Measurements from ENCODE around the gene WWOX. TPM values are rescaled to one million over a fixed set of nuclear protein-coding genes. Genes with fewer than 3 reads are reported as not detected.

The WWOX gene
- total and polyA plus RNA-seq, 4 experiments from 2014 or later = 10.4 to 23.1 (median 17.5) TPM

- Histone ChIP-seq H3K4me3 (ENCODE audit: low read length in 2 of 2) (no peak overlapping the region), H3K36me3 (ENCODE audit: insufficient read depth, low read length) (no peaks in the 10 kb centered on the region), H3K9me3 (ENCODE audit: control insufficient read depth in 1 of 2, low read length in 2 of 2) (no peaks in the 10 kb centered on the region), H3K27ac (ENCODE audit: low read depth, low read length) (no peak overlapping the region), H3K27me3 (ENCODE audit: insufficient read depth, low read length) (no peaks in the 10 kb centered on the region), H3K4me1 (ENCODE audit: insufficient read depth, low read length) (no peaks in the 10 kb centered on the region)
- intact Hi-C loops (cut with micrococcal nuclease) = no loop called here
- POLR2A ChIA-PET (ENCODE audit: partially characterized antibody) = interaction anchor here (0.7 kb wide), 1 partner anchor 10 kb away, joined by 3 read pairs; no protein-coding TSS in a partner anchor
- peaks cover 4 to 12% (median 9%) of the 10 kb centered on the region in 4 donors for H3K4me1 Mint-ChIP-seq
- DNase-seq = no peak
- H3K27ac Mint-ChIP-seq = peak overlapping the region in 2 of 7 donors; percentile 4 to 25
- H3K4me3 Mint-ChIP-seq = peak overlapping the region in 1 of 8 donors; percentile 1
- H3K27me3 Mint-ChIP-seq = no peaks in the 10 kb centered on the region
- no peaks in the 10 kb centered on the region for H3K36me3 Mint-ChIP-seq
- H3K9me3 Mint-ChIP-seq = no peaks in the 10 kb centered on the region
- CTCF ChIA-PET (ENCODE audit: partially characterized antibody) = interaction anchor here (1.1 to 1.4 kb wide), 2 partner anchors 10 to 36 kb away, joined by 3 to 4 read pairs; no protein-coding TSS in a partner anchor
Observed at GRCh38 chr16:79083508-79084299, 984.2 kb downstream of the WWOX start.

- H3K27me3 ChIP-seq (ENCODE audit: insufficient read depth, low read length) = no peaks in the 10 kb centered on the region
- no peak for DNase-seq
- H3K27ac ChIP-seq (ENCODE audit: low read depth, low read length) = no peak overlapping the region
- no peaks in the 10 kb centered on the region for H3K36me3 ChIP-seq (ENCODE audit: insufficient read depth, low read length)
- ChIA-PET POLR2A (ENCODE audit: partially characterized antibody) (no interaction called here), CTCF (ENCODE audit: partially characterized antibody) (no interaction called here)
- no peaks in the 10 kb centered on the region for H3K36me3 Mint-ChIP-seq
- H3K4me1 ChIP-seq (ENCODE audit: insufficient read depth, low read length) = peaks cover 52% of the 10 kb centered on the region
- H3K4me3 ChIP-seq (ENCODE audit: low read length in 2 of 2) = no peak overlapping the region
- peaks cover 0 to 3% (median 0%) of the 10 kb centered on the region in 8 donors for H3K9me3 Mint-ChIP-seq
- peak overlapping the region in 5 of 7 donors; percentile 45 to 72 (median 66) for H3K27ac Mint-ChIP-seq
- H3K9me3 ChIP-seq (ENCODE audit: control insufficient read depth in 1 of 2, low read length in 2 of 2) = no peaks in the 10 kb centered on the region
- H3K27me3 Mint-ChIP-seq = no peaks in the 10 kb centered on the region
- peaks cover 29 to 57% (median 44%) of the 10 kb centered on the region in 4 donors for H3K4me1 Mint-ChIP-seq
- peak overlapping the region in 7 of 8 donors; percentile 15 to 87 (median 57) for H3K4me3 Mint-ChIP-seq
- intact Hi-C loops (cut with micrococcal nuclease) = no loop called here
Observed at GRCh38 chr16:79088971-79089370, 989.5 kb downstream of the WWOX start.

- Mint-ChIP-seq H3K27me3 (no peaks in the 10 kb centered on the region), H3K27ac (peak overlapping the region; percentile 65 to 91 (median 80)), H3K9me3 (peaks cover 0 to 3% (median 0%) of the 10 kb centered on the region in 8 donors), H3K4me1 (peaks cover 28 to 60% (median 42%) of the 10 kb centered on the region in 4 donors), H3K36me3 (no peaks in the 10 kb centered on the region), H3K4me3 (peak overlapping the region; percentile 77 to 92 (median 84))
- Histone ChIP-seq H3K9me3 (ENCODE audit: control insufficient read depth in 1 of 2, low read length in 2 of 2) (no peaks in the 10 kb centered on the region), H3K36me3 (ENCODE audit: insufficient read depth, low read length) (no peaks in the 10 kb centered on the region), H3K4me3 (ENCODE audit: low read length in 2 of 2) (peak overlapping the region in 1 of 2 donors; percentile 45), H3K27ac (ENCODE audit: low read depth, low read length) (no peak overlapping the region), H3K4me1 (ENCODE audit: insufficient read depth, low read length) (peaks cover 55% of the 10 kb centered on the region), H3K27me3 (ENCODE audit: insufficient read depth, low read length) (no peaks in the 10 kb centered on the region)
- peak; percentile 52 to 67 (median 60) for DNase-seq
- intact Hi-C loops (cut with micrococcal nuclease) = loop anchor here (5.0 kb wide), 2 partner anchors 182 to 512 kb away; partner anchors contain the start of gene MAF
- ChIA-PET POLR2A (ENCODE audit: partially characterized antibody) (interaction anchor here (0.7 to 1.5 kb wide), 2 partner anchors 52 to 510 kb away, joined by 3 to 13 read pairs; partner anchors contain the start of gene MAF), CTCF (ENCODE audit: partially characterized antibody) (interaction anchor here (1.8 kb wide), 1 partner anchor 512 kb away, joined by 4 read pairs; no protein-coding TSS in a partner anchor)
Observed at GRCh38 chr16:79089735-79090284, 990.4 kb downstream of the WWOX start.

- peaks cover 0 to 3% (median 0%) of the 10 kb centered on the region in 8 donors for H3K9me3 Mint-ChIP-seq
- H3K4me1 Mint-ChIP-seq = peaks cover 28 to 65% (median 42%) of the 10 kb centered on the region in 4 donors
- no peaks in the 10 kb centered on the region for H3K27me3 ChIP-seq (ENCODE audit: insufficient read depth, low read length)
- no peak overlapping the region for H3K4me3 ChIP-seq (ENCODE audit: low read length in 2 of 2)
- ChIA-PET CTCF (ENCODE audit: partially characterized antibody) (interaction anchor here (1.1 to 1.8 kb wide), 2 partner anchors 181 to 511 kb away, joined by 3 to 4 read pairs; no protein-coding TSS in a partner anchor), POLR2A (ENCODE audit: partially characterized antibody) (interaction anchor here (1.5 to 2.6 kb wide), 2 partner anchors 509 to 510 kb away, joined by 7 to 13 read pairs; partner anchors contain the start of gene MAF)
- H3K4me3 Mint-ChIP-seq = peak overlapping the region in 7 of 8 donors; percentile 3 to 92 (median 83)
- H3K36me3 Mint-ChIP-seq = no peaks in the 10 kb centered on the region
- no peak overlapping the region for H3K27ac ChIP-seq (ENCODE audit: low read depth, low read length)
- H3K4me1 ChIP-seq (ENCODE audit: insufficient read depth, low read length) = peaks cover 55% of the 10 kb centered on the region
- H3K36me3 ChIP-seq (ENCODE audit: insufficient read depth, low read length) = no peaks in the 10 kb centered on the region
- intact Hi-C loops (cut with micrococcal nuclease) = loop anchor here (5.0 kb wide), 2 partner anchors 181 to 511 kb away; partner anchors contain the start of gene MAF
- H3K27me3 Mint-ChIP-seq = no peaks in the 10 kb centered on the region
- H3K9me3 ChIP-seq (ENCODE audit: control insufficient read depth in 1 of 2, low read length in 2 of 2) = no peaks in the 10 kb centered on the region
- H3K27ac Mint-ChIP-seq = peak overlapping the region; percentile 4 to 86 (median 72)
- no peak for DNase-seq
Observed at GRCh38 chr16:79090966-79091365, 991.5 kb downstream of the WWOX start.

DNA sequence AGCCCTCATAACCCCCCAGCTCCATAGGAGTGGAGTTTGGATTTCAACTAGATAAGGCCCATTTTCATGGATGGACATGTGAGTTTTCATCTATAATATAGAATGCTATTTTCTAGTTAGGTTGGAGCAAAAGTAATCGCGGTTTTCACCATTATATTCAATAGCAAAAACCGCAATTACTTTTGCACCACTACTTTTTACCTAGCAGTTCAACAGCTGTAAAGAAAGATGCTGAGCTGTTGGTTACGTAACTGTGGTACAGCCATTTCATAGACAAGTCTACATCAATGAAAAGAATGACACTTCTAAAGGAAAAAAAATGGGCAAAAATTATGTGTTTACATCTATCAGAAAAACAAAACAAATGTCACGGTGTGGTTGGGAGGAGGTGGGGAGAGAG is 993.4 kb downstream of the WWOX start:
- Mint-ChIP-seq H3K4me1 (peaks cover 29 to 70% (median 43%) of the 10 kb centered on the region in 4 donors), H3K36me3 (no peaks in the 10 kb centered on the region), H3K27ac (peak overlapping the region in 4 of 7 donors; percentile 5 to 90 (median 84)), H3K4me3 (peak overlapping the region in 6 of 8 donors; percentile 21 to 79 (median 46)), H3K27me3 (no peaks in the 10 kb centered on the region), H3K9me3 (peaks cover 0 to 3% (median 0%) of the 10 kb centered on the region in 8 donors)
- Histone ChIP-seq H3K4me1 (ENCODE audit: insufficient read depth, low read length) (peaks cover 55% of the 10 kb centered on the region), H3K27me3 (ENCODE audit: insufficient read depth, low read length) (no peaks in the 10 kb centered on the region), H3K4me3 (ENCODE audit: low read length in 2 of 2) (no peak overlapping the region), H3K36me3 (ENCODE audit: insufficient read depth, low read length) (no peaks in the 10 kb centered on the region), H3K9me3 (ENCODE audit: control insufficient read depth in 1 of 2, low read length in 2 of 2) (no peaks in the 10 kb centered on the region), H3K27ac (ENCODE audit: low read depth, low read length) (no peak overlapping the region)
- ChIA-PET POLR2A (ENCODE audit: partially characterized antibody) (interaction anchor here (0.6 to 2.6 kb wide), 3 partner anchors 10 to 509 kb away, joined by 3 to 7 read pairs (median 4); partner anchors contain the start of gene MAF), CTCF (ENCODE audit: partially characterized antibody) (no interaction called here)
- intact Hi-C loops (cut with micrococcal nuclease) = loop anchor here (5.0 kb wide), 2 partner anchors 179 to 509 kb away; partner anchors contain the start of gene MAF
- DNase-seq = no peak

DNA sequence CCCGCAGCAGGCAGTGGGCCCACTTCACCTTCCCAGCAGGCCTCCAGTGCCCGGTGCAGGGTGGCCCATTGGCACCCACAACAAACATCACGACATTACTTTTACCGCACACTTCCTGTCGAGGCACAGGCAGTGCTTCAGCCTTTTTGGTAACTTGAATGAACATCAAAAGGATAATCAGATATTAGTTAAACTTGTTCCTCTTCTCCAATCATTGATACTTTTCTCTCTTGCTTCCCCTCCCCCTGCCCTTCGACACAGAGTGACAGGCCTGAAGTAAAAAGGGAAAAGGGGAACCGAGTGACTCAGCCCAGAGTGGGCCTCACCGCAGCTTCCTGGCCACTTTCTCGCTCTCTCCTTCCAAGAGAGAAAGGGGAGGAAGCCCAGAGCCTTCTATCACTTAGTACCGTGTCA is 994.1 kb downstream of the WWOX start:
- no peaks in the 10 kb centered on the region for H3K27me3 Mint-ChIP-seq
- POLR2A ChIA-PET (ENCODE audit: partially characterized antibody) = interaction anchor here (2.6 kb wide), 1 partner anchor 507 kb away, joined by 7 read pairs; the partner anchor contains the start of gene MAF

More for the DNA sequence above, 994.1 kb downstream of the WWOX start:
- Histone ChIP-seq H3K36me3 (ENCODE audit: insufficient read depth, low read length) (no peaks in the 10 kb centered on the region), H3K27me3 (ENCODE audit: insufficient read depth, low read length) (no peaks in the 10 kb centered on the region), H3K4me1 (ENCODE audit: insufficient read depth, low read length) (peaks cover 55% of the 10 kb centered on the region), H3K4me3 (ENCODE audit: low read length in 2 of 2) (no peak overlapping the region), H3K9me3 (ENCODE audit: control insufficient read depth in 1 of 2, low read length in 2 of 2) (no peaks in the 10 kb centered on the region), H3K27ac (ENCODE audit: low read depth, low read length) (no peak overlapping the region)
- H3K36me3 Mint-ChIP-seq = no peaks in the 10 kb centered on the region
- intact Hi-C loops (cut with micrococcal nuclease) = loop anchor here (5.0 kb wide), 2 partner anchors 179 to 509 kb away; partner anchors contain the start of gene MAF
- H3K4me3 Mint-ChIP-seq = peak overlapping the region in 7 of 8 donors; percentile 37 to 87 (median 66)
- DNase-seq = peak in 4 of 5 donors; percentile 18 to 54 (median 20)
- H3K4me1 Mint-ChIP-seq = peaks cover 29 to 66% (median 42%) of the 10 kb centered on the region in 4 donors
- CTCF ChIA-PET (ENCODE audit: partially characterized antibody) = no interaction called here
- peak overlapping the region; percentile 27 to 81 (median 48) for H3K27ac Mint-ChIP-seq
- peaks cover 0 to 3% (median 0%) of the 10 kb centered on the region in 8 donors for H3K9me3 Mint-ChIP-seq
